Endodermal cell (in vitro differentiated cells): Measurements from ENCODE around the gene DGKD. TPM values are rescaled to one million over a fixed set of nuclear protein-coding genes. Genes with fewer than 3 reads are reported as not detected.
A peak's percentile ranks its signal among the peaks of the same experiment; 100 is the strongest.

ENCODE experiments used
- DNase-seq: peaks from one replicate; pipeline ENCODE4 v3.0.0-alpha.2; 2017
- H3K27ac ChIP-seq: 2 replicates; pipeline ENCODE4 v1.5.1; 2013; ENCODE audit warnings: mild to moderate bottlenecking, low read depth, low read length, moderate library complexity
- H3K27me3 ChIP-seq: 2 replicates; pipeline ENCODE4 v1.6.1; 2013; ENCODE audit warnings: mild to moderate bottlenecking, low read length, moderate library complexity; ENCODE audit not compliant: insufficient read depth, control insufficient read depth, poor library complexity, severe bottlenecking
- H3K36me3 ChIP-seq: 2 replicates; pipeline ENCODE4 v1.7.0; 2013; ENCODE audit warnings: mild to moderate bottlenecking, low read length, moderate library complexity; ENCODE audit not compliant: control insufficient read depth, insufficient read depth
- H3K4me1 ChIP-seq: one replicate; pipeline ENCODE4 v1.7.0; 2013; ENCODE audit warnings: low read length; ENCODE audit not compliant: control insufficient read depth, insufficient read depth
- H3K4me3 ChIP-seq: 2 replicates; pipeline ENCODE4 v1.5.1; 2013; ENCODE audit warnings: mild to moderate bottlenecking, low read length, moderate library complexity
- H3K9ac ChIP-seq: 2 replicates; pipeline ENCODE4 v1.6.1; 2013; ENCODE audit warnings: mild to moderate bottlenecking, low read length, moderate library complexity; ENCODE audit not compliant: poor library complexity, severe bottlenecking; ENCODE audit errors: extremely low read depth
- H3K9me3 ChIP-seq: 2 replicates; pipeline ENCODE4 v1.6.1; 2013; ENCODE audit warnings: mild to moderate bottlenecking, low read length, moderate library complexity; ENCODE audit not compliant: control insufficient read depth
- H3K27ac Mint-ChIP-seq: 2 replicates; pipeline ENCODE4 v1.8.0; 2020; ENCODE audit warnings: mixed read lengths
- H3K27me3 Mint-ChIP-seq: 2 replicates; pipeline ENCODE4 v1.8.0; 2021; ENCODE audit warnings: mild to moderate bottlenecking, mixed read lengths; ENCODE audit not compliant: insufficient read depth
- H3K36me3 Mint-ChIP-seq: 2 replicates; pipeline ENCODE4 v1.8.0; 2020; ENCODE audit warnings: low read depth, mixed read lengths
- H3K4me1 Mint-ChIP-seq: 2 replicates; pipeline ENCODE4 v1.8.0; 2020; ENCODE audit warnings: mixed read lengths
- H3K4me3 Mint-ChIP-seq: 2 replicates; pipeline ENCODE4 v1.8.0; 2020; ENCODE audit warnings: mild to moderate bottlenecking, moderate library complexity, mixed read lengths
- H3K9me3 Mint-ChIP-seq: 2 replicates; pipeline ENCODE4 v1.8.0; 2020; ENCODE audit warnings: mild to moderate bottlenecking, mixed read lengths
- CTCF ChIP-seq: fragments of 200-600 bp; sonication (generic); conservative IDR thresholded peaks from 2 replicates; pipeline ENCODE4 v1.5.0; 2021; ENCODE audit warnings: antibody characterized with exemption, mild to moderate bottlenecking
- WGBS, 2 experiments: methylation state at CpG; one replicate each; pipeline versions ENCODE4 v1.1.5 to v1.1.7; 2013; ENCODE audit warnings: missing lambda C conversion rate in 2 of 2, mixed read lengths in 1 of 2; ENCODE audit not compliant: insufficient coverage in 1 of 2, insufficient read length in 1 of 2; 5-methylcytosine and 5-hydroxymethylcytosine counted together
- total RNA-seq, 2 donors: library from RNA; stranded (reverse); fragmentation: NEBNext Ultra II Directional in 1 of 2; extraction: Animal tissue kit (Norgen Biotek cat#: 25700) in 1 of 2; gene quantifications; 2 replicates in 1 of 2; 3 replicates in 1 of 2; pipeline ENCODE4 v1.2.1, GENCODE V29; 2021

DGKD gene
- total RNA-seq, 2 donors from 2014 or later = 39.2 to 46.9 TPM

GRCh38 chr2:233449081-233449901, 95.0 kb downstream of the DGKD start:
- DNase-seq = peak; percentile 93
- Mint-ChIP-seq H3K27ac (no peak overlapping the region), H3K4me3 (no peak overlapping the region), H3K36me3 (peaks cover 52% of the 10 kb centered on the region), H3K4me1 (peaks cover 4% of the 10 kb centered on the region), H3K27me3 (no peaks in the 10 kb centered on the region), H3K9me3 (no peaks in the 10 kb centered on the region)
- Histone ChIP-seq H3K4me3 (no peak overlapping the region), H3K4me1 (no peaks in the 10 kb centered on the region), H3K9ac (no peak overlapping the region), H3K9me3 (no peaks in the 10 kb centered on the region), H3K27me3 (no peaks in the 10 kb centered on the region), H3K27ac (no peak overlapping the region), H3K36me3 (peaks cover 11% of the 10 kb centered on the region)
- peak; percentile 84 for TF ChIP-seq CTCF
- WGBS, 2 experiments = 53 to 63% methylated on average over 14 to 31 of the region's 31 CpGs

GRCh38 chr2:233449921-233450863, 95.9 kb downstream of the DGKD start:
- no peaks in the 10 kb centered on the region for H3K27me3 Mint-ChIP-seq
- Histone ChIP-seq H3K27me3 (no peaks in the 10 kb centered on the region), H3K4me1 (no peaks in the 10 kb centered on the region), H3K9ac (no peak overlapping the region), H3K4me3 (no peak overlapping the region), H3K36me3 (peaks cover 12% of the 10 kb centered on the region), H3K27ac (no peak overlapping the region), H3K9me3 (no peaks in the 10 kb centered on the region)
- H3K27ac Mint-ChIP-seq = no peak overlapping the region
- peak; percentile 34 for DNase-seq
- no peak for TF ChIP-seq CTCF
- 95 to 97% methylated on average over 24 to 33 of the region's 33 CpGs for WGBS, 2 experiments
- H3K36me3 Mint-ChIP-seq = peaks cover 52% of the 10 kb centered on the region
- H3K4me3 Mint-ChIP-seq = no peak overlapping the region
- no peaks in the 10 kb centered on the region for H3K9me3 Mint-ChIP-seq
- H3K4me1 Mint-ChIP-seq = peaks cover 4% of the 10 kb centered on the region

- H3K4me3 ChIP-seq = no peak overlapping the region
- no peaks in the 10 kb centered on the region for H3K9me3 ChIP-seq
- no peak overlapping the region for H3K4me3 Mint-ChIP-seq
- WGBS, 2 experiments = 95 to 97% methylated on average over 15 to 22 of the region's 22 CpGs
- H3K4me1 Mint-ChIP-seq = peaks cover 4% of the 10 kb centered on the region
- no peak for TF ChIP-seq CTCF
- H3K27me3 ChIP-seq = no peaks in the 10 kb centered on the region
- H3K27ac Mint-ChIP-seq = no peak overlapping the region
- peaks cover 51% of the 10 kb centered on the region for H3K36me3 Mint-ChIP-seq
- H3K9ac ChIP-seq = no peak overlapping the region
- no peaks in the 10 kb centered on the region for H3K9me3 Mint-ChIP-seq
- DNase-seq = no peak
- no peaks in the 10 kb centered on the region for H3K27me3 Mint-ChIP-seq
- peaks cover 20% of the 10 kb centered on the region for H3K36me3 ChIP-seq
- no peak overlapping the region for H3K27ac ChIP-seq
- H3K4me1 ChIP-seq = no peaks in the 10 kb centered on the region
Observed at GRCh38 chr2:233450864-233451575, 96.7 kb downstream of the DGKD start.
